HepG2 (cell line): ENCODE data around the gene CCDC9B. TPM values are rescaled to one million over a fixed set of nuclear protein-coding genes. Genes with fewer than 3 reads are reported as not detected.

Experiments
- ATAC-seq: fragments of 200-7000 bp; cut with Tn5 transposase; 3 replicates; pipeline ENCODE4 v1.9.1; 2020; ENCODE audit warnings: mild to moderate bottlenecking, moderate library complexity
- BruUV-seq: library from RNA; stranded (reverse); fragments of 400-500 nt; replicated peaks from 2 replicates; lab custom pipeline; 2021; lab: Mats Ljungman, UMichigan
- CTCF ChIA-PET: fragments of 300-600 bp; formaldehyde crosslinking; extraction: SDS; loops from one replicate; lab custom pipeline; 2021; ENCODE audit warnings: low total read pairs, inconsistent platforms, low intra/inter-chr PET ratio; lab: Yijun Ruan, JAX
- POLR2A ChIA-PET: fragments of 350-600 bp; sonication (Branson Sonifier 250); formaldehyde crosslinking; loops from one replicate; lab custom pipeline; 2020; ENCODE audit warnings: antibody characterized with exemption, inconsistent platforms; lab: Yijun Ruan, JAX
- DNase-seq: peaks from one replicate; pipeline ENCODE4 v3.0.0-alpha.2; 2015; ENCODE audit warnings: low spot score
- FAIRE-seq: peaks from 3 replicates; lab custom pipeline; 2011; peaks lifted over from hg19 to GRCh38; lab: Jason Lieb, UNC
- H2AFZ ChIP-seq: one replicate; pipeline ENCODE4 v1.6.1; 2011; ENCODE audit warnings: low read length, inconsistent platforms
- H3K27ac ChIP-seq: fragments of 300-600 bp; 3 replicates; pipeline ENCODE4 v1.8.0; 2011; ENCODE audit warnings: mixed run types, mild to moderate bottlenecking, mixed read lengths, low read length, inconsistent platforms; ENCODE audit not compliant: insufficient read depth; ENCODE audit errors: extremely low read length
- H3K27me3 ChIP-seq, 2 experiments: fragments of 200-600 bp in 1 of 2; 2 replicates in 1 of 2; 3 replicates in 1 of 2; pipeline versions ENCODE4 v1.6.0 to v1.8.0; 2011; ENCODE audit warnings: low read length in 2 of 2, mild to moderate bottlenecking in 2 of 2, moderate library complexity in 2 of 2, inconsistent platforms in 1 of 2; ENCODE audit not compliant: insufficient read depth in 2 of 2, control insufficient read depth in 1 of 2
- H3K36me3 ChIP-seq, 2 experiments: fragments of 200-600 bp in 1 of 2; replicated peaks in 1 of 2; 2 replicates in 1 of 2; 3 replicates in 1 of 2; pipeline versions ENCODE4 v1.5.1 to v1.8.0; 2011; ENCODE audit warnings: low read length in 2 of 2, inconsistent platforms in 1 of 2; ENCODE audit not compliant: insufficient read depth in 2 of 2, control insufficient read depth in 1 of 2
- H3K4me1 ChIP-seq: 2 replicates; pipeline ENCODE4 v1.5.1; 2012; ENCODE audit warnings: low read length, inconsistent platforms; ENCODE audit not compliant: insufficient read depth
- H3K4me2 ChIP-seq: 2 replicates; pipeline ENCODE4 v1.6.0; 2011; ENCODE audit warnings: low read depth, low read length, inconsistent platforms
- H3K4me3 ChIP-seq, 3 experiments: fragments of 200-600 bp in 1 of 3; sonication (generic), shearing (Covaris generic) in 1 of 3; replicated peaks in 1 of 3; 2 replicates each; pipeline ENCODE4 v1.5.1; 2011 to 2016; ENCODE audit warnings: low read length in 3 of 3, inconsistent platforms in 2 of 3, low read depth in 2 of 3, mild to moderate bottlenecking in 2 of 3, control low read depth in 1 of 3, mixed read lengths in 1 of 3; ENCODE audit not compliant: insufficient read depth in 1 of 3
- H3K79me2 ChIP-seq: one replicate; pipeline ENCODE4 v1.6.1; 2011; ENCODE audit warnings: low read length, inconsistent platforms; ENCODE audit not compliant: insufficient read depth
- H3K9ac ChIP-seq: 2 replicates; pipeline ENCODE4 v1.6.0; 2011; ENCODE audit warnings: mild to moderate bottlenecking, low read depth, low read length, inconsistent platforms; ENCODE audit not compliant: insufficient read depth
- H3K9me3 ChIP-seq: 2 replicates; pipeline ENCODE4 v1.5.1; 2012; ENCODE audit warnings: mild to moderate bottlenecking, low read length
- H4K20me1 ChIP-seq: 2 replicates; pipeline ENCODE4 v1.6.0; 2011; ENCODE audit warnings: inconsistent platforms, mild to moderate bottlenecking, low read length, moderate library complexity; ENCODE audit not compliant: insufficient read depth
- CBFB ChIP-seq: sonication (generic); formaldehyde crosslinking; IDR thresholded peaks from 2 replicates; pipeline ENCODE4 v1.4.0; 2020; ENCODE audit warnings: missing genetic modification reagents
- HOXA9 ChIP-seq: sonication (generic); formaldehyde crosslinking; IDR thresholded peaks from 2 replicates; pipeline ENCODE4 v1.8.1; 2022; ENCODE audit warnings: missing genetic modification reagents, mild to moderate bottlenecking, moderate library complexity, borderline replicate concordance
- KAT7 ChIP-seq: IDR thresholded peaks from 2 replicates; pipeline ENCODE4 v1.6.1; 2018; ENCODE audit warnings: borderline replicate concordance, missing compliant biosample characterization
- KDM5A ChIP-seq: fragments of 200-600 bp; sonication (generic); IDR thresholded peaks from 2 replicates; pipeline ENCODE4 v1.7.0; 2018; ENCODE audit warnings: antibody characterized with exemption, mild to moderate bottlenecking, low read length, borderline replicate concordance
- TMF1 ChIP-seq: sonication (generic); formaldehyde crosslinking; IDR thresholded peaks from 2 replicates; pipeline ENCODE4 v1.8.1; 2022; ENCODE audit warnings: low read depth, missing genetic modification reagents
- ZFYVE20 ChIP-seq: sonication (generic); formaldehyde crosslinking; IDR thresholded peaks from 2 replicates; pipeline ENCODE4 v1.8.0; 2023; ENCODE audit warnings: low read depth, mild to moderate bottlenecking, moderate library complexity, missing genetic modification reagents, borderline replicate concordance
- ZNF362 ChIP-seq: sonication (generic); formaldehyde crosslinking; IDR thresholded peaks from 2 replicates; pipeline ENCODE4 v1.4.0; 2020; ENCODE audit warnings: missing genetic modification reagents, mild to moderate bottlenecking, borderline replicate concordance
- ZNF552 ChIP-seq: sonication (generic); formaldehyde crosslinking; IDR thresholded peaks from 2 replicates; pipeline ENCODE4 v1.9.0; 2022; ENCODE audit warnings: missing genetic modification reagents, mild to moderate bottlenecking, borderline replicate concordance
- ZNF652 ChIP-seq: IDR thresholded peaks from 2 replicates; pipeline ENCODE4 v1.6.1; 2016; ENCODE audit warnings: low read depth, borderline replicate concordance
- ZNF850 ChIP-seq: sonication (generic); formaldehyde crosslinking; conservative IDR thresholded peaks from 2 replicates; pipeline ENCODE4 v1.9.0; 2021; ENCODE audit warnings: mild to moderate bottlenecking, missing genetic modification reagents
- WGBS: methylation state at CpG from one replicate; pipeline ENCODE4 v1.1.6; 2017; ENCODE audit warnings: low lambda C conversion rate; 5-methylcytosine and 5-hydroxymethylcytosine counted together
- in situ Hi-C: cut with HindIII; loops from 2 replicates; pipeline ENCODE4 v1.10.0; 2017; ENCODE audit warnings: low pct_unique_long_range_greater_than_20kb; ENCODE audit not compliant: extremely low pct_ligation_motif_present
- intact Hi-C: fragments of 100-400 bp; cut with micrococcal nuclease; formaldehyde crosslinking; loops from one replicate; pipeline ENCODE4 v1.10.0; 2022; ENCODE audit not compliant: unreplicated experiment
- polyA plus RNA-seq, 8 experiments: library from polyadenylated mRNA; depleted of rRNA in 3 of 8; stranded (reverse) in 7 of 8; unstranded in 1 of 8; fragments of >200 nt; fragmentation: Illumina TruSeq in 4 of 8; extraction: Trizol in 4 of 8; gene quantifications; 2 replicates each; pipeline versions ENCODE4 v1.2.1 to v1.2.3, GENCODE V29; 2011 to 2016; ENCODE audit warnings: low read depth in 4 of 8, missing spikeins in 1 of 8, mixed read lengths in 1 of 8; ENCODE audit not compliant: insufficient read depth in 1 of 8
- total RNA-seq, 5 experiments: library from RNA; depleted of rRNA; stranded (reverse); fragments of >200 nt; fragmentation: Illumina TruSeq; extraction: Trizol; gene quantifications; 2 replicates each; pipeline ENCODE4 v1.2.3, GENCODE V29; 2016; ENCODE audit warnings: low read depth in 1 of 5
- TF ChIP-seq, protein P1 (sequence below): sonication (generic); formaldehyde crosslinking; IDR thresholded peaks from 2 replicates; pipeline ENCODE4 v1.4.0; 2020; ENCODE audit warnings: mild to moderate bottlenecking, missing genetic modification reagents

Gene CCDC9B
- total and polyA plus RNA-seq, 2 of the 13 experiments (the other 11 are each of a cell fraction or from before 2014, with no cell fraction given) = 0.98 to 1.6 TPM

- in situ Hi-C loops = no loop called here
- FAIRE-seq = no peak
Measured at GRCh38 chr15:40377606-40378005, 36.9 kb upstream of the CCDC9B start.

More at GRCh38 chr15:40377606-40378005, 36.9 kb upstream of the CCDC9B start:
- Histone ChIP-seq H2AFZ (no peak overlapping the region), H3K4me1 (peaks cover 21% of the 10 kb centered on the region), H3K36me3 (no peaks in the 10 kb centered on the region), H3K27me3 (peaks cover 0 to 1% of the 10 kb centered on the region in 2 experiments; a peak in 3 of 5 replicates), H3K9me3 (no peaks in the 10 kb centered on the region), H3K4me3 (no peak overlapping the region), H3K4me2 (no peak overlapping the region), H4K20me1 (no peaks in the 10 kb centered on the region), H3K27ac (no peak overlapping the region), H3K9ac (no peak overlapping the region), H3K79me2 (no peaks in the 10 kb centered on the region)
- intact Hi-C loops = no loop called here
- TF ChIP-seq HOXA9 (no peak), KDM5A (no peak), ZNF362 (CRISPR knock-in tag) (no peak), KAT7 (no peak), ZNF552 (no peak), ZFYVE20 (CRISPR knock-in tag) (no peak), TMF1 (no peak), ZNF850 (CRISPR knock-in tag) (no peak), ZNF652 (CRISPR knock-in tag) (no peak), CBFB (CRISPR knock-in tag) (no peak)
- TF ChIP-seq, protein P1, sequence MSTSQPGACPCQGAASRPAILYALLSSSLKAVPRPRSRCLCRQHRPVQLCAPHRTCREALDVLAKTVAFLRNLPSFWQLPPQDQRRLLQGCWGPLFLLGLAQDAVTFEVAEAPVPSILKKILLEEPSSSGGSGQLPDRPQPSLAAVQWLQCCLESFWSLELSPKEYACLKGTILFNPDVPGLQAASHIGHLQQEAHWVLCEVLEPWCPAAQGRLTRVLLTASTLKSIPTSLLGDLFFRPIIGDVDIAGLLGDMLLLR (CRISPR knock-in tag) = no peak
- DNase-seq (no peak), ATAC-seq (no peak)
- ChIA-PET POLR2A (no interaction called here), CTCF (no interaction called here)
- BruUV-seq = no TSS peak
- 17% methylated on average over 3 of the region's 3 CpGs for WGBS
